ENCODE data around the gene ELOVL7.

- no peak for TF ChIP-seq EZH2 (IDR thresholded peaks at IDR 0.05; ENCODE audit: low read length, missing control alignments)
- no peak for TF ChIP-seq CTCF (conservative IDR thresholded peaks at IDR 0.05 in 1 of 2, IDR thresholded peaks at IDR 0.05 in 1 of 2; ENCODE audit: low read depth in 1 of 2, low read length in 2 of 2)
Measured at GRCh38 chr5:60802986-60803385, 41.1 kb downstream of the ELOVL7 start.

Data from fibroblast of lung (primary cell).